Brain microvascular endothelial cell (primary cell): ENCODE results near the gene ZNF705A.
A peak's percentile ranks its signal among the peaks of the same experiment; 100 is the strongest.
"Not testable (repeated sequence)": the region's sequence is repeated elsewhere in the genome, so short reads cannot be mapped to it uniquely, and the experiment has no call there.

ENCODE experiments used
- DNase-seq: peaks from one replicate; pipeline ENCODE4 v3.0.0-alpha.2; 2020
- H3K27ac ChIP-seq: fragments of 250-450 bp; sonication (Bioruptor Pico); 2 replicates; pipeline ENCODE4 v1.5.1; 2020; ENCODE audit warnings: mild to moderate bottlenecking, moderate library complexity
- H3K27me3 ChIP-seq: fragments of 250-450 bp; sonication (Bioruptor Pico); replicated peaks from 2 replicates; pipeline ENCODE4 v1.5.1; 2020; ENCODE audit warnings: mild to moderate bottlenecking
- H3K36me3 ChIP-seq: fragments of 250-450 bp; sonication (Bioruptor Pico); replicated peaks from 2 replicates; pipeline ENCODE4 v1.5.1; 2020; ENCODE audit warnings: mild to moderate bottlenecking
- H3K4me3 ChIP-seq: 2 replicates; pipeline ENCODE4 v1.5.1; 2011; ENCODE audit warnings: low read depth, mild to moderate bottlenecking, control low read depth, low read length, moderate library complexity
- CTCF ChIP-seq: IDR thresholded peaks from 2 replicates; pipeline ENCODE4 v1.5.1; 2011; ENCODE audit warnings: low read depth, mild to moderate bottlenecking, moderate library complexity, low read length, control low read depth, inconsistent platforms; ENCODE audit errors: missing control alignments
- in situ Hi-C: cut with HindIII; loops from 2 replicates; pipeline ENCODE4 v1.10.0; 2017; ENCODE audit warnings: low sequenced_read_pairs, low pct_ligation_motif_present

ZNF705A gene

DNA sequence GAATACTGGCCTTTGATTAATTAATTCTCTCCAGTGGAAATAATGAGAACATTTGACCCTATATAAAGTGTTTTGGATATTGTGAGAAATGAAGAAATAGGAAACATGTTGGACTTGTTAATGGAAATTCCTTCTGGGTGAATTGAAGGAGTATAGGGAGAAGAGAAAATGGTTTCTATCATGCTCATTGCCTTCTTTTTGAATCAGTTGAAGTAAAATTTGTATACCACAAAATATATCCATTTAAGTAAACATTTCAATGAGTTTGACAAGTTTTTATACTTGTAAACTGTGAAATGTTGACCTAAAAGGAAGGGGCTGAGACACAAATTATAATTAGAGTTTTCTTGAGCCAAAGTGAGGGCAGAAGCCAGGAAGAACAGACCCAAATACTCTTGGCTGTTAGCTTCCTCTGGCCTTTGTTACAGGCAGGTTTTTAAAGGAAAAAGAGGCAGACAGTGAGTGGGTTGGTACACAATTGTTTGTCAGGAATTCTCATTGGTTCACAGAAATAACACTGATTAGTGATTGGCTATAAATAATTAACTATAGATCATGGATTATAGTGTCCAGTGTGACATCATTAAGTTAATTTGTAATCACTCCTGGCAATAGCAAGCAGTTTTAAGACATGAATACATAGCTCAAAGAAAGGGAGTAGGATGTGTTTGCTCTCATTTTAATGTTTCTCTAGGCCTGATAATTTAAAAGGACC lies 826 bp downstream of the ZNF705A start:
- no peak for TF ChIP-seq CTCF
- DNase-seq = no peak
- H3K4me3 ChIP-seq = no peak overlapping the region
- no peaks in the 10 kb centered on the region for H3K36me3 ChIP-seq
- no peaks in the 10 kb centered on the region for H3K27me3 ChIP-seq
- in situ Hi-C loops = no loop called here
- peak overlapping the region; percentile 78 for H3K27ac ChIP-seq

DNA sequence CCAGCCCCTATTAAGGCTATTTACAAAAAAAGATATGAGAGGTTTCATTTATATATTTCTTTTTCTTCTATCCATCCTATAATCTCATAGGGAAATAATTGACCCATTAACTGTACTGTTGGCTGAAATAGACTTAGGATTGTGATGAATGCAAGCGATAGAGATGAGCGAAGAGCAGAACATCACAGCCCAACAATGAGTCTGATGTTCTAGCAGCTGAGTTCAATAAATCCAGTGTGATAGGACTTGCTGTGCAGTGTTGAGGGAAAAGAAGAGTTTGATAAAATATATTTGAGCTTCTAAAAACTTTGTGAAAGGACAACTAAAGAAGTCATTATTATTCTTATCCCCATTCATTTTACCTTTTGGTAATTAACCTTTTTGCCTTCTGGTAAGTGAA lies 16.1 kb downstream of the ZNF705A start:
- H3K4me3 ChIP-seq, H3K27me3 ChIP-seq, DNase-seq, in situ Hi-C loops, H3K27ac ChIP-seq, H3K36me3 ChIP-seq: not testable (repeated sequence)

GRCh38 chr12:8179989-8180585 lies 23.3 kb downstream of the ZNF705A start:
- H3K36me3 ChIP-seq, H3K27me3 ChIP-seq, in situ Hi-C loops: not testable (repeated sequence)
- peak; percentile 73 for TF ChIP-seq CTCF
- Histone ChIP-seq H3K27ac (peak overlapping the region; percentile 31), H3K4me3 (peak overlapping the region; percentile 61)
- peak; percentile 75 for DNase-seq

- H3K27ac ChIP-seq, in situ Hi-C loops, H3K4me3 ChIP-seq, H3K36me3 ChIP-seq, H3K27me3 ChIP-seq, DNase-seq: not testable (repeated sequence)
Observed at GRCh38 chr12:8181271-8181670, 24.5 kb downstream of the ZNF705A start.

GRCh38 chr12:8182923-8183322 lies 26.1 kb downstream of the ZNF705A start:
- H3K27ac ChIP-seq, DNase-seq, H3K27me3 ChIP-seq, H3K4me3 ChIP-seq, in situ Hi-C loops, H3K36me3 ChIP-seq: not testable (repeated sequence)

DNA sequence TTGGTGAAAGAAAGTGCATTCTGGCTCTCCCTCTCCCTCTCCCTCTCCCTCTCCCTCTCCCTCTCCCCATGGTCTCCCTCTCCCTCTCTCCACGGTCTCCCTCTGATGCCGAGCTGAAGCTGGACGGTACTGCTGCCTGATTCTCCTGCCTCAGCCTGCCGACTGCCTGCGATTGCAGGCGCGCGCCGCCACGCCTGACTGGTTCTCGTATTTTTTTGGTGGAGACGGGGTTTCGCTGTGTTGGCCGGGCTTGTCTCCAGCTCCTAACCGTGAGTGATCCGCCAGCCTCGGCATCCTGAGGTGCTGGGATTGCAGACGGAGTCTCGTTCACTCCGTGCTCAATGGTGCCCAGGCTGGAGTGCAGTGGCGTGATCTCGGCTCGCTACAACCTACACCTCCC lies 26.5 kb downstream of the ZNF705A start:
- in situ Hi-C loops, H3K4me3 ChIP-seq, H3K27ac ChIP-seq, H3K27me3 ChIP-seq, DNase-seq, H3K36me3 ChIP-seq: not testable (repeated sequence)

GRCh38 chr12:8184206-8184605 lies 27.4 kb downstream of the ZNF705A start:
- H3K27ac ChIP-seq, H3K27me3 ChIP-seq, H3K36me3 ChIP-seq, in situ Hi-C loops, H3K4me3 ChIP-seq, DNase-seq: not testable (repeated sequence)

GRCh38 chr12:8188088-8188487 lies 31.3 kb downstream of the ZNF705A start:
- H3K27me3 ChIP-seq, DNase-seq, in situ Hi-C loops, H3K27ac ChIP-seq, H3K4me3 ChIP-seq, H3K36me3 ChIP-seq: not testable (repeated sequence)

DNA sequence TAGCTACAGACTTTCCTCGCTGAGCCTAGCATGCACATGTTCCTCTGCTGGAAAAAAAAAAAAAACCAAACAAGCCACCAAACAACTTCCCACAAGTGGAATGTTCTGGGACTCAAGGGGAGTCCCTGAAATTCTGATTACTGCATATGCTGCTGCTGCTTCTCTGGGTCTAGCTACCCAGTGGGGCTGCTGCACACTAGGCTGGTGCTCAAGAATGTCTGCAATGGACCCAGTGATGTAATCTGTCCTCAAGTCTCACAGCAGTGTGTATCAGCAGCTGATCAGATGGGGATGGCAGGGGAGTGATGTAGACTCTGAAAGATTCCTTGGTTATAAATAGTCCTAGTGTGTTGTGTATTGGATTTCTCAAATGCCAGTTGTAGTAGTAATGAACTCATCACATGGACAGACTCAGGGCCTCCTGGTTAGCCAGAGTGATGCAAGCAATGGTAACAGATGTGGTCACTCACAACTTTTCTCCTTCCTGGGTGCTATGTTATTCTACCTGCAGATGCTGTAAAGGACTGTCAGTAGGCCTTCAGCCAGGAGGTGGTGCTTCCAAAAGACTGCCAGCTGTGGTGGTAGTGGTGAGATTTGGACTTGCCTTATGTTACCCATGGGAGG lies 41.0 kb downstream of the ZNF705A start:
- in situ Hi-C loops = not testable (repeated sequence)

DNA sequence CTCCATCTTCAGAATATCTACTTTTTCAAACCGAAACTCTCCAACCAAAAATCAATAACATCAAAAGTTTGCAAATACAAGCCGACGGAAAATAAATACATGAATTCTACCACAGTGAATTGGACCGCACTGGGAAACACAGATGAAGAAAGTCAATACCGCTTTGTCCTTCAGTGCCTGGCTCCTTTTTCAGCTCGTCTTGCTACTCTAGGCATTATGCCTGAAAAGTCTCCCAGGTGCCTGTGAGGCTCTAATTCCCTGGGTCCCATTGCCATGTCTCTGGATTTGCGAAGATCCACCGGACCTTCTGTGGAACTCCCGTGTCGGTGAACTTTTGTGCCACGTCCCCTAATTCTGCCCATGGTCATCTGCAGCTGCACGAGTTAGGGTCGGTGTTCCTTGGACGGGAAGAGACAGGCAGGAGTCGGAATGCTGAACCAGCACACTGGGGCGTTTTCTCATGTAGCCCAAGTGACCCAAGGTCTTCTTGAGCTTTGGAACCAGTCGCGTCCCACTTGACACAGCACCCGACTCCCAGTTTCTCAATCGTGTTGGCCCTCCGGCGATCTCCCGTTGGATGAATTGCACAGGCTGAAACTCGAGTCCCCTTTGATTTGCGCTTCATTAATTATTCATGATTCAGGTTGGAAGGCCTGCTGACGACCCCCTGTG lies 62.0 kb downstream of the ZNF705A start:
- H3K36me3 ChIP-seq, H3K27ac ChIP-seq, DNase-seq, H3K27me3 ChIP-seq, in situ Hi-C loops, H3K4me3 ChIP-seq: not testable (repeated sequence)

More for the DNA sequence above, 41.0 kb downstream of the ZNF705A start:
- not testable (repeated sequence) for H3K4me3 ChIP-seq, H3K27me3 ChIP-seq, H3K27ac ChIP-seq, H3K36me3 ChIP-seq
- DNase-seq = peak; percentile 76

DNA sequence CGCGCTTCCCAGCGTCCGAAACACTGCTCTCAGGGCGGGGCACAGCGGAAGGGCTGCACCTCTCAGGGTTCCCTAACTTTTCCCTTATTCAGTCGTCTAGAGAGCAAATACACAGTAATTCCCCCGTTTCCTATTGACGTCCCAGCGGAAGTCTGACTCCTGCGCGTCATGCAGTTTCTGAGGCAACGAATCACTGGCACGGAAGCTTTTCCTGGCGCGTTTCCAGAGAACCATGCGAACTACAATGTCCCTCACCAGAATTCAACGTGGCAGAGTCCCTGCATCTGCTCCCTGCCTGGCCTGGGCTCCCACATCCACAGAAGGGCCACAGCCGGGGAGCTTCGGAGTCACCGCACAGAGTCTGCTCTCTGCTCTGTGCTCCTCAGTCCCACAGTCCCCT lies 64.6 kb downstream of the ZNF705A start:
- H3K4me3 ChIP-seq, H3K27me3 ChIP-seq, in situ Hi-C loops, H3K36me3 ChIP-seq, H3K27ac ChIP-seq, DNase-seq: not testable (repeated sequence)

DNA sequence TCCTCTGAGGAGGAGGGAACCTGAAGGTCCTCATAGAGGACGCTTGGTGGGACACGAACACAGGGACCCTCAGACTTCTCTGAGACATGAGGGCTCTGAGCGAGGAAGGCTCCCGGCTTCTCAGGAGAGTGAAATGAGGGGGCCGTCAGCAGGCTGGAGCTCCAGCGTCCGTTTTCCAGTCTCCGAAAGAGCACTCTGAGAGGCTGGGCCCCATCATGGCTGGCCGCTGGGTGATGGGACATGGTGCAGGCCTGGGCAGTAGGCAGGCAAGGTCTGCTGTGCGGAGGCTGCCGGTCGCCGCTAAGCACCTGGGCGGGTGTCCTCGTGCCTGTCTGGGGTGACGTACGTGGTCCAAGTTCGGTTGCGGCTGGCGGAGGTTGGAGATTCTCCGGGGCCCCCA lies 65.0 kb downstream of the ZNF705A start:
- H3K27ac ChIP-seq, H3K27me3 ChIP-seq, in situ Hi-C loops, H3K36me3 ChIP-seq, DNase-seq, H3K4me3 ChIP-seq: not testable (repeated sequence)
